HepG2 (cell line): Measurements from ENCODE around the gene GPATCH4. TPM values are rescaled to one million over a fixed set of nuclear protein-coding genes. Genes with fewer than 3 reads are reported as not detected.

Experiments
- GABPB1 ChIP-seq: IDR thresholded peaks from 2 replicates; pipeline ENCODE4 v1.6.1; 2016; ENCODE audit warnings: mild to moderate bottlenecking, missing genetic modification reagents, moderate library complexity, missing compliant biosample characterization
- KLF9 ChIP-seq: IDR thresholded peaks from 2 replicates; pipeline ENCODE4 v1.6.1; 2016; ENCODE audit warnings: low read depth
- MED1 ChIP-seq: sonication (generic); formaldehyde crosslinking; IDR thresholded peaks from 2 replicates; pipeline ENCODE4 v1.4.0; 2020; ENCODE audit warnings: missing genetic modification reagents
- RORA ChIP-seq: sonication (generic); formaldehyde crosslinking; IDR thresholded peaks from 2 replicates; pipeline ENCODE4 v1.5.0; 2020; ENCODE audit warnings: mild to moderate bottlenecking, missing genetic modification reagents, moderate library complexity
- U2AF1 ChIP-seq: fragments of 200-400 bp; formaldehyde crosslinking; optimal IDR thresholded peaks from 2 replicates; pipeline ENCODE3; 2017; ENCODE audit warnings: mild to moderate bottlenecking, low read depth, low read length
- ZBTB7B ChIP-seq: sonication (generic); formaldehyde crosslinking; IDR thresholded peaks from 2 replicates; pipeline ENCODE4 v1.4.0; 2020; ENCODE audit warnings: missing genetic modification reagents
- ZNF432 ChIP-seq: sonication (generic); formaldehyde crosslinking; IDR thresholded peaks from 2 replicates; pipeline ENCODE4 v1.5.0; 2020; ENCODE audit warnings: missing genetic modification reagents, mild to moderate bottlenecking, borderline replicate concordance
- ZNF44 ChIP-seq: sonication (generic); formaldehyde crosslinking; IDR thresholded peaks from 2 replicates; pipeline ENCODE4 v1.5.1; 2020; ENCODE audit warnings: mild to moderate bottlenecking, missing genetic modification reagents
- ZNF616 ChIP-seq: sonication (generic); formaldehyde crosslinking; IDR thresholded peaks from 2 replicates; pipeline ENCODE4 v1.5.0; 2020; ENCODE audit warnings: low read depth, mild to moderate bottlenecking, missing genetic modification reagents
- ZNF644 ChIP-seq: IDR thresholded peaks from 2 replicates; pipeline ENCODE4 v1.6.1; 2016; ENCODE audit warnings: low read depth
- ZNF672 ChIP-seq: sonication (generic); formaldehyde crosslinking; IDR thresholded peaks from 2 replicates; pipeline ENCODE4 v1.8.1; 2022; ENCODE audit warnings: missing genetic modification reagents
- ZZZ3 ChIP-seq: sonication (generic); formaldehyde crosslinking; IDR thresholded peaks from 2 replicates; pipeline ENCODE4 v1.4.0; 2020; ENCODE audit warnings: missing genetic modification reagents, mild to moderate bottlenecking, borderline replicate concordance
- polyA plus RNA-seq, 8 experiments: library from polyadenylated mRNA; depleted of rRNA in 3 of 8; stranded (reverse) in 7 of 8; unstranded in 1 of 8; fragments of >200 nt; fragmentation: Illumina TruSeq in 4 of 8; extraction: Trizol in 4 of 8; gene quantifications; 2 replicates each; pipeline versions ENCODE4 v1.2.1 to v1.2.3, GENCODE V29; 2011 to 2016; ENCODE audit warnings: low read depth in 4 of 8, missing spikeins in 1 of 8, mixed read lengths in 1 of 8; ENCODE audit not compliant: insufficient read depth in 1 of 8
- total RNA-seq, 5 experiments: library from RNA; depleted of rRNA; stranded (reverse); fragments of >200 nt; fragmentation: Illumina TruSeq; extraction: Trizol; gene quantifications; 2 replicates each; pipeline ENCODE4 v1.2.3, GENCODE V29; 2016; ENCODE audit warnings: low read depth in 1 of 5
- TF ChIP-seq, protein P1 (sequence below): sonication (generic); formaldehyde crosslinking; IDR thresholded peaks from 2 replicates; pipeline ENCODE4 v1.5.0; 2020; ENCODE audit warnings: mild to moderate bottlenecking, missing genetic modification reagents
- TF ChIP-seq, protein P2 (sequence below): sonication (generic); formaldehyde crosslinking; IDR thresholded peaks from 2 replicates; pipeline ENCODE4 v1.4.0; 2020; ENCODE audit warnings: missing genetic modification reagents
- TF ChIP-seq, protein P3 (sequence below): sonication (generic); formaldehyde crosslinking; IDR thresholded peaks from 2 replicates; pipeline ENCODE4 v1.5.0; 2020; ENCODE audit warnings: mild to moderate bottlenecking, low read depth, missing genetic modification reagents, borderline replicate concordance
- TF ChIP-seq, protein P4 (sequence below): sonication (generic); formaldehyde crosslinking; conservative IDR thresholded peaks from 2 replicates; pipeline ENCODE4 v1.8.1; 2023; ENCODE audit warnings: missing genetic modification reagents
- TF ChIP-seq, protein P5 (sequence below): sonication (generic); formaldehyde crosslinking; IDR thresholded peaks from 2 replicates; pipeline ENCODE4 v1.4.0; 2020; ENCODE audit warnings: missing genetic modification reagents

GPATCH4 gene
- total and polyA plus RNA-seq, 2 of the 13 experiments (the other 11 are each of a cell fraction or from before 2014, with no cell fraction given): 19.2 to 37.9 TPM

DNA sequence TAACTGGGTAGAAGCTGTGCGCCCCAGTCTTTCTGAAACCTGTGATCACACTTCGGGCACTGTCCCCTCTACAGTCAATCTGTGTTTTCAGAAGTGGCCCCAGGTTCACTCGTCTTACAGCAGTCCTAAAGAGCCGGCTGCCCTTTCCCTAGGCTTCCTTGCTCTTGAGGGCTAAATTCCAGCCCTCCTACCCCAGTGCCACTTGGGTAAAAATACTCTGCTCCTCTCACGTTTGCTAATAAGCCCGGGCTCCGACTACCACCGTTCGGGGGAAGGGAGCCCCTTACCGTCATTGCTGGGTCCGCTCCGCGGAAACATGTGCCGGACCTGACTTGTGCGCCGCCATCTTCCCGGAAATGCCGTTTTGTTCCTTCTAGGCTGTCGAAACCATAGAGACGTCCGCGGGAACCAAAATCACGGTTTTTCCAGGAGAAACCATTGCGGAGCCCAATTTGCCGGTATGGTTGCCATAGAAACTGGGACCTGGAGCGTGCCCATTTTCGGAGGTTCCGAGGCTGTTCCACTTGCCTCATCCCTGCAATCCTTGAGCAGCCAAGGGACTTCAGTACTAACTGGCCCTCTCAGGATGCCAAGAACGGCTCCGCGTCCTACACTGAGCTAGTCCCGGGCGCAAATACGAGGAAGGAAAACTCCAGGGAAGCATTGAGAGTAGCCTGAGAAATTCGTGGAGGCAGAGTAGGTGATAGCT lies at the start of gene GPATCH4 (continued):
- TF ChIP-seq GABPB1 (CRISPR knock-in tag) (peak; percentile 96), U2AF1 (peak; percentile 81), ZNF644 (CRISPR knock-in tag) (0 out of 2 replicates have a peak, but pooled peaks have one; percentile 61), MED1 (peak; percentile 68; the same call in 1 of the 2 replicates), ZNF616 (no peak), ZNF44 (CRISPR knock-in tag) (peak; percentile 76; the same call in 1 of the 2 replicates), ZZZ3 (CRISPR knock-in tag) (peak; percentile 29; the same call in 1 of the 2 replicates), ZNF432 (CRISPR knock-in tag) (no peak), RORA (no peak), ZNF672 (no peak), ZBTB7B (CRISPR knock-in tag) (peak; percentile 37; the same call in 1 of the 2 replicates), KLF9 (CRISPR knock-in tag) (no peak)
- TF ChIP-seq, protein P1, sequence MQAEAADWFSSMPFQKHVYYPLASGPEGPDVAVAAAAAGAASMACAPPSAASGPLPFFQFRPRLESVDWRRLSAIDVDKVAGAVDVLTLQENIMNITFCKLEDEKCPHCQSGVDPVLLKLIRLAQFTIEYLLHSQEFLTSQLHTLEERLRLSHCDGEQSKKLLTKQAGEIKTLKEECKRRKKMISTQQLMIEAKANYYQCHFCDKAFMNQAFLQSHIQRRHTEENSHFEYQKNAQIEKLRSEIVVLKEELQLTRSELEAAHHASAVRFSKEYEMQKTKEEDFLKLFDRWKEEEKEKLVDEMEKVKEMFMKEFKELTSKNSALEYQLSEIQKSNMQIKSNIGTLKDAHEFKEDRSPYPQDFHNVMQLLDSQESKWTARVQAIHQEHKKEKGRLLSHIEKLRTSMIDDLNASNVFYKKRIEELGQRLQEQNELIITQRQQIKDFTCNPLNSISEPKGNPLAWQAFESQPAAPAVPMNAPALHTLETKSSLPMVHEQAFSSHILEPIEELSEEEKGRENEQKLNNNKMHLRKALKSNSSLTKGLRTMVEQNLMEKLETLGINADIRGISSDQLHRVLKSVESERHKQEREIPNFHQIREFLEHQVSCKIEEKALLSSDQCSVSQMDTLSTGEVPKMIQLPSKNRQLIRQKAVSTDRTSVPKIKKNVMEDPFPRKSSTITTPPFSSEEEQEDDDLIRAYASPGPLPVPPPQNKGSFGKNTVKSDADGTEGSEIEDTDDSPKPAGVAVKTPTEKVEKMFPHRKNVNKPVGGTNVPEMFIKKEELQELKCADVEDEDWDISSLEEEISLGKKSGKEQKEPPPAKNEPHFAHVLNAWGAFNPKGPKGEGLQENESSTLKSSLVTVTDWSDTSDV (CRISPR knock-in tag): peak; percentile 53; the same call in 1 of the 2 replicates
- TF ChIP-seq, protein P2, sequence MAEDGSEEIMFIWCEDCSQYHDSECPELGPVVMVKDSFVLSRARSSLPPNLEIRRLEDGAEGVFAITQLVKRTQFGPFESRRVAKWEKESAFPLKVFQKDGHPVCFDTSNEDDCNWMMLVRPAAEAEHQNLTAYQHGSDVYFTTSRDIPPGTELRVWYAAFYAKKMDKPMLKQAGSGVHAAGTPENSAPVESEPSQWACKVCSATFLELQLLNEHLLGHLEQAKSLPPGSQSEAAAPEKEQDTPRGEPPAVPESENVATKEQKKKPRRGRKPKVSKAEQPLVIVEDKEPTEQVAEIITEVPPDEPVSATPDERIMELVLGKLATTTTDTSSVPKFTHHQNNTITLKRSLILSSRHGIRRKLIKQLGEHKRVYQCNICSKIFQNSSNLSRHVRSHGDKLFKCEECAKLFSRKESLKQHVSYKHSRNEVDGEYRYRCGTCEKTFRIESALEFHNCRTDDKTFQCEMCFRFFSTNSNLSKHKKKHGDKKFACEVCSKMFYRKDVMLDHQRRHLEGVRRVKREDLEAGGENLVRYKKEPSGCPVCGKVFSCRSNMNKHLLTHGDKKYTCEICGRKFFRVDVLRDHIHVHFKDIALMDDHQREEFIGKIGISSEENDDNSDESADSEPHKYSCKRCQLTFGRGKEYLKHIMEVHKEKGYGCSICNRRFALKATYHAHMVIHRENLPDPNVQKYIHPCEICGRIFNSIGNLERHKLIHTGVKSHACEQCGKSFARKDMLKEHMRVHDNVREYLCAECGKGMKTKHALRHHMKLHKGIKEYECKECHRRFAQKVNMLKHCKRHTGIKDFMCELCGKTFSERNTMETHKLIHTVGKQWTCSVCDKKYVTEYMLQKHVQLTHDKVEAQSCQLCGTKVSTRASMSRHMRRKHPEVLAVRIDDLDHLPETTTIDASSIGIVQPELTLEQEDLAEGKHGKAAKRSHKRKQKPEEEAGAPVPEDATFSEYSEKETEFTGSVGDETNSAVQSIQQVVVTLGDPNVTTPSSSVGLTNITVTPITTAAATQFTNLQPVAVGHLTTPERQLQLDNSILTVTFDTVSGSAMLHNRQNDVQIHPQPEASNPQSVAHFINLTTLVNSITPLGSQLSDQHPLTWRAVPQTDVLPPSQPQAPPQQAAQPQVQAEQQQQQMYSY (CRISPR knock-in tag): 0 out of 2 replicates have a peak, but pooled peaks have one; percentile 28
- TF ChIP-seq, protein P3, sequence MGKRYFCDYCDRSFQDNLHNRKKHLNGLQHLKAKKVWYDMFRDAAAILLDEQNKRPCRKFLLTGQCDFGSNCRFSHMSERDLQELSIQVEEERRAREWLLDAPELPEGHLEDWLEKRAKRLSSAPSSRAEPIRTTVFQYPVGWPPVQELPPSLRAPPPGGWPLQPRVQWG (CRISPR knock-in tag): 0 out of 2 replicates have a peak, but pooled peaks have one; percentile 63
- TF ChIP-seq, protein P4, sequence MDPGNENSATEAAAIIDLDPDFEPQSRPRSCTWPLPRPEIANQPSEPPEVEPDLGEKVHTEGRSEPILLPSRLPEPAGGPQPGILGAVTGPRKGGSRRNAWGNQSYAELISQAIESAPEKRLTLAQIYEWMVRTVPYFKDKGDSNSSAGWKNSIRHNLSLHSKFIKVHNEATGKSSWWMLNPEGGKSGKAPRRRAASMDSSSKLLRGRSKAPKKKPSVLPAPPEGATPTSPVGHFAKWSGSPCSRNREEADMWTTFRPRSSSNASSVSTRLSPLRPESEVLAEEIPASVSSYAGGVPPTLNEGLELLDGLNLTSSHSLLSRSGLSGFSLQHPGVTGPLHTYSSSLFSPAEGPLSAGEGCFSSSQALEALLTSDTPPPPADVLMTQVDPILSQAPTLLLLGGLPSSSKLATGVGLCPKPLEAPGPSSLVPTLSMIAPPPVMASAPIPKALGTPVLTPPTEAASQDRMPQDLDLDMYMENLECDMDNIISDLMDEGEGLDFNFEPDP (CRISPR knock-in tag): 0 out of 2 replicates have a peak, but pooled peaks have one; percentile 33
- TF ChIP-seq, protein P5, sequence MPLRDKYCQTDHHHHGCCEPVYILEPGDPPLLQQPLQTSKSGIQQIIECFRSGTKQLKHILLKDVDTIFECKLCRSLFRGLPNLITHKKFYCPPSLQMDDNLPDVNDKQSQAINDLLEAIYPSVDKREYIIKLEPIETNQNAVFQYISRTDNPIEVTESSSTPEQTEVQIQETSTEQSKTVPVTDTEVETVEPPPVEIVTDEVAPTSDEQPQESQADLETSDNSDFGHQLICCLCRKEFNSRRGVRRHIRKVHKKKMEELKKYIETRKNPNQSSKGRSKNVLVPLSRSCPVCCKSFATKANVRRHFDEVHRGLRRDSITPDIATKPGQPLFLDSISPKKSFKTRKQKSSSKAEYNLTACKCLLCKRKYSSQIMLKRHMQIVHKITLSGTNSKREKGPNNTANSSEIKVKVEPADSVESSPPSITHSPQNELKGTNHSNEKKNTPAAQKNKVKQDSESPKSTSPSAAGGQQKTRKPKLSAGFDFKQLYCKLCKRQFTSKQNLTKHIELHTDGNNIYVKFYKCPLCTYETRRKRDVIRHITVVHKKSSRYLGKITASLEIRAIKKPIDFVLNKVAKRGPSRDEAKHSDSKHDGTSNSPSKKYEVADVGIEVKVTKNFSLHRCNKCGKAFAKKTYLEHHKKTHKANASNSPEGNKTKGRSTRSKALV: 0 out of 2 replicates have a peak, but pooled peaks have one; percentile 62
